Stomach (tissue), 9 donors: ENCODE measurements around the gene EFCC1. TPM values are rescaled to one million over a fixed set of nuclear protein-coding genes. Genes with fewer than 3 reads are reported as not detected.
A peak's percentile ranks its signal among the peaks of the same experiment; 100 is the strongest.

Experiments
- DNase-seq, 2 donors: peaks; one replicate each; pipeline versions ENCODE4 v3.0.0 to v3.0.0-alpha.2; 2013 to 2019
- H3K27ac ChIP-seq, 5 donors: fragments of 200-600 bp in 4 of 5; sonication (generic) in 4 of 5; one replicate each; pipeline ENCODE4 v1.5.1; 2013 to 2019; ENCODE audit warnings: mild to moderate bottlenecking in 1 of 5, moderate library complexity in 1 of 5
- H3K27me3 ChIP-seq, 3 donors: fragments of 200-600 bp; sonication (generic); one replicate each; pipeline ENCODE4 v1.5.1; 2017 to 2019; ENCODE audit warnings: mixed run types in 1 of 3
- H3K36me3 ChIP-seq, 4 donors: fragments of 200-600 bp; sonication (generic); 1 replicate in 3 of 4; 2 replicates in 1 of 4; pipeline ENCODE4 v1.5.1; 2016 to 2019
- H3K4me1 ChIP-seq, 4 donors: fragments of 200-600 bp; sonication (generic); one replicate each; pipeline ENCODE4 v1.5.1; 2016 to 2019
- H3K4me3 ChIP-seq, 4 donors: fragments of 200-600 bp; sonication (generic) in 3 of 4; one replicate each; pipeline ENCODE4 v1.5.1; 2016 to 2019; ENCODE audit warnings: mild to moderate bottlenecking in 1 of 4
- H3K9me3 ChIP-seq, 4 donors: fragments of 200-600 bp; sonication (generic); one replicate each; pipeline ENCODE4 v1.5.1; 2016 to 2019
- CTCF ChIP-seq, 7 experiments: fragments of 450-650 bp in 4 of 7; fragments of 200-600 bp in 3 of 7; sonication (generic) in 3 of 7; IDR thresholded peaks; one replicate each; pipeline ENCODE4 v1.5.1; 2016 to 2019; ENCODE audit warnings: antibody characterized with exemption in 7 of 7, control low read depth in 2 of 7, mild to moderate bottlenecking in 1 of 7
- EP300 ChIP-seq: sonication (generic); formaldehyde crosslinking; IDR thresholded peaks from one replicate; pipeline ENCODE4 v1.6.1; 2017; ENCODE audit warnings: antibody characterized with exemption
- POLR2A ChIP-seq, 4 donors: fragments of 450-650 bp; IDR thresholded peaks; one replicate each; pipeline ENCODE4 v1.6.1; 2016; ENCODE audit warnings: antibody characterized with exemption in 4 of 4, control low read depth in 2 of 4, mild to moderate bottlenecking in 1 of 4, moderate library complexity in 1 of 4
- POLR2AphosphoS5 ChIP-seq, 3 donors: sonication (generic); formaldehyde crosslinking; IDR thresholded peaks; one replicate each; pipeline ENCODE4 v1.6.1; 2016; ENCODE audit warnings: antibody characterized with exemption in 3 of 3
- WGBS, 5 donors: extraction: QIAGEN DNeasy Blood & Tissue Kit in 3 of 5; methylation state at CpG; one replicate each; pipeline versions ENCODE4 v1.1.5 to v1.1.7; 2013 to 2018; 5-methylcytosine and 5-hydroxymethylcytosine counted together
- intact Hi-C: fragments of 100-400 bp; cut with DNase I; formaldehyde crosslinking; loops from one replicate; pipeline ENCODE4 v1.15.1; 2023; ENCODE audit warnings: low total_unique reads
- polyA plus RNA-seq, 3 donors: library from polyadenylated mRNA; stranded (reverse); fragments of 200-250 nt; gene quantifications; one replicate each; pipeline ENCODE4 v1.2.3, GENCODE V29; 2013
- total RNA-seq, 5 donors: library from RNA; depleted of rRNA; stranded (reverse); fragments of >200 nt; gene quantifications; one replicate each; pipeline versions ENCODE4 v1.1.0 to v1.2.3, GENCODE V29; 2014 to 2016
- donor health status: healthy with polysubstance abuse.
- donor health status: Bipolar disorder and iron deficiency.
- donor health status: healthy.

EFCC1 gene
- total and polyA plus RNA-seq, 8 donors, result 1.0 to 13.9 (median 9.2) TPM

- 60 to 86% (median 72%) methylated on average over 35 to 46 of the region's 46 CpGs for WGBS, 5 donors
- Histone ChIP-seq H3K27me3 (peaks cover 0 to 17% (median 9%) of the 10 kb centered on the region in 3 donors), H3K4me1 (peaks cover 5 to 37% (median 25%) of the 10 kb centered on the region in 4 donors), H3K9me3 (peaks cover 0 to 3% (median 0%) of the 10 kb centered on the region in 4 donors), H3K27ac (no peak overlapping the region), H3K4me3 (no peak overlapping the region), H3K36me3 (no peaks in the 10 kb centered on the region)
- TF ChIP-seq EP300 (no peak), CTCF (IDR thresholded peaks at IDR 0.05) (no peak), POLR2AphosphoS5 (IDR thresholded peaks at IDR 0.05) (no peak), POLR2A (IDR thresholded peaks at IDR 0.05) (no peak)
- peak; percentile 10 to 73 for DNase-seq
- intact Hi-C loops, result no loop called here
These were observed 45.8 kb downstream of the EFCC1 start for GRCh38 chr3:129046732-129047552.

- intact Hi-C loops, result no loop called here
- H3K4me1 ChIP-seq, result peaks cover 10 to 42% (median 31%) of the 10 kb centered on the region in 4 donors
- H3K9me3 ChIP-seq, result peaks cover 0 to 3% (median 0%) of the 10 kb centered on the region in 4 donors
- WGBS, 5 donors, result 72 to 99% (median 90%) methylated on average over 3 to 6 of the region's 6 CpGs
- H3K27me3 ChIP-seq, result peaks cover 0 to 17% (median 9%) of the 10 kb centered on the region in 3 donors
- no peaks in the 10 kb centered on the region for H3K36me3 ChIP-seq
- no peak overlapping the region for H3K27ac ChIP-seq
- TF ChIP-seq POLR2AphosphoS5 (IDR thresholded peaks at IDR 0.05) (no peak), POLR2A (IDR thresholded peaks at IDR 0.05) (no peak), CTCF (IDR thresholded peaks at IDR 0.05) (no peak), EP300 (no peak)
- no peak overlapping the region for H3K4me3 ChIP-seq
- no peak for DNase-seq
These were observed 46.4 kb downstream of the EFCC1 start for GRCh38 chr3:129047553-129047839.

GRCh38 chr3:129050556-129051295, 49.6 kb downstream of the EFCC1 start:
- intact Hi-C loops, result no loop called here
- WGBS, 5 donors, result 71 to 80% (median 76%) methylated on average over 6 to 12 of the region's 12 CpGs
- no peak for DNase-seq

More at GRCh38 chr3:129050556-129051295, 49.6 kb downstream of the EFCC1 start:
- H3K9me3 ChIP-seq, result peaks cover 0 to 3% (median 0%) of the 10 kb centered on the region in 4 donors
- H3K27me3 ChIP-seq, result peaks cover 0 to 13% (median 7%) of the 10 kb centered on the region in 3 donors
- no peaks in the 10 kb centered on the region for H3K36me3 ChIP-seq
- no peak overlapping the region for H3K4me3 ChIP-seq
- peak overlapping the region; percentile 73 to 91 (median 85) for H3K27ac ChIP-seq
- H3K4me1 ChIP-seq, result peaks cover 36 to 71% (median 54%) of the 10 kb centered on the region in 4 donors
- TF ChIP-seq EP300, result no peak
- no peak for TF ChIP-seq CTCF (IDR thresholded peaks at IDR 0.05)
- TF ChIP-seq POLR2AphosphoS5 (IDR thresholded peaks at IDR 0.05), result no peak
- TF ChIP-seq POLR2A (IDR thresholded peaks at IDR 0.05), result no peak
